ENCODE results near the gene CDH4. TPM values are rescaled to one million over a fixed set of nuclear protein-coding genes. Genes with fewer than 3 reads are reported as not detected.

CDH4 gene
- total RNA-seq, 2 donors from 2014 or later, result 0.19 to 0.65 TPM

- DNase-seq (ENCODE audit: low spot score), result no peak
- intact Hi-C loops (cut with DNase I), result no loop called here
These were observed 448.6 kb downstream of the CDH4 start for GRCh38 chr20:61700595-61701140.

GRCh38 chr20:61701401-61701800 is 449.3 kb downstream of the CDH4 start:
- no peak for DNase-seq (ENCODE audit: low spot score)
- intact Hi-C loops (cut with DNase I), result no loop called here

- DNase-seq (ENCODE audit: low spot score), result no peak
- intact Hi-C loops (cut with DNase I), result no loop called here
These were observed 449.7 kb downstream of the CDH4 start for GRCh38 chr20:61701802-61702201.

GRCh38 chr20:61702246-61702645 is 450.2 kb downstream of the CDH4 start:
- intact Hi-C loops (cut with DNase I), result no loop called here
- no peak for DNase-seq (ENCODE audit: low spot score)

- intact Hi-C loops (cut with DNase I), result no loop called here
- no peak for DNase-seq (ENCODE audit: low spot score)
These were observed 452.6 kb downstream of the CDH4 start for GRCh38 chr20:61704661-61705060.

- intact Hi-C loops (cut with DNase I), result no loop called here
- DNase-seq (ENCODE audit: low spot score), result no peak
These were observed 453.6 kb downstream of the CDH4 start for GRCh38 chr20:61705386-61706258.

- intact Hi-C loops (cut with DNase I), result no loop called here
- DNase-seq (ENCODE audit: low spot score), result no peak
These were observed 454.3 kb downstream of the CDH4 start for GRCh38 chr20:61706259-61706961.

- intact Hi-C loops (cut with DNase I), result no loop called here
- DNase-seq (ENCODE audit: low spot score), result no peak
These were observed 456.8 kb downstream of the CDH4 start for GRCh38 chr20:61708891-61709290.

- DNase-seq (ENCODE audit: low spot score), result no peak
- intact Hi-C loops (cut with DNase I), result no loop called here
These were observed 458.0 kb downstream of the CDH4 start for GRCh38 chr20:61710108-61710507.

- intact Hi-C loops (cut with DNase I), result no loop called here
These were observed 460.6 kb downstream of the CDH4 start for GRCh38 chr20:61712688-61713087.

GRCh38 chr20:61718361-61719005 is 466.4 kb downstream of the CDH4 start:
- intact Hi-C loops (cut with DNase I), result no loop called here

More at GRCh38 chr20:61712688-61713087, 460.6 kb downstream of the CDH4 start:
- DNase-seq (ENCODE audit: low spot score), result no peak

GRCh38 chr20:61719691-61720347 is 467.8 kb downstream of the CDH4 start:
- DNase-seq (ENCODE audit: low spot score), result no peak
- intact Hi-C loops (cut with DNase I), result no loop called here

More at GRCh38 chr20:61718361-61719005, 466.4 kb downstream of the CDH4 start:
- no peak for DNase-seq (ENCODE audit: low spot score)

GRCh38 chr20:61720348-61720696 is 468.3 kb downstream of the CDH4 start:
- DNase-seq (ENCODE audit: low spot score), result no peak
- intact Hi-C loops (cut with DNase I), result no loop called here

GRCh38 chr20:61722146-61722678 is 470.2 kb downstream of the CDH4 start:
- DNase-seq (ENCODE audit: low spot score), result no peak
- intact Hi-C loops (cut with DNase I), result no loop called here

GRCh38 chr20:61723529-61724257 is 471.6 kb downstream of the CDH4 start:
- DNase-seq (ENCODE audit: low spot score), result no peak
- intact Hi-C loops (cut with DNase I), result no loop called here

GRCh38 chr20:61724376-61724775 is 472.3 kb downstream of the CDH4 start:
- no peak for DNase-seq (ENCODE audit: low spot score)
- intact Hi-C loops (cut with DNase I), result no loop called here

GRCh38 chr20:61725145-61725544 is 473.1 kb downstream of the CDH4 start:
- intact Hi-C loops (cut with DNase I), result no loop called here
- DNase-seq (ENCODE audit: low spot score), result no peak

- intact Hi-C loops (cut with DNase I), result no loop called here
- DNase-seq (ENCODE audit: low spot score), result peak; percentile 61
These were observed 473.9 kb downstream of the CDH4 start for GRCh38 chr20:61725966-61726365.

GRCh38 chr20:61726979-61727378 is 474.9 kb downstream of the CDH4 start:
- intact Hi-C loops (cut with DNase I), result no loop called here
- DNase-seq (ENCODE audit: low spot score), result peak; percentile 32

Measured in posterior vena cava (tissue), 2 donors.